Measurements from ENCODE around the gene TMEM198.

TMEM198 gene, protein sequence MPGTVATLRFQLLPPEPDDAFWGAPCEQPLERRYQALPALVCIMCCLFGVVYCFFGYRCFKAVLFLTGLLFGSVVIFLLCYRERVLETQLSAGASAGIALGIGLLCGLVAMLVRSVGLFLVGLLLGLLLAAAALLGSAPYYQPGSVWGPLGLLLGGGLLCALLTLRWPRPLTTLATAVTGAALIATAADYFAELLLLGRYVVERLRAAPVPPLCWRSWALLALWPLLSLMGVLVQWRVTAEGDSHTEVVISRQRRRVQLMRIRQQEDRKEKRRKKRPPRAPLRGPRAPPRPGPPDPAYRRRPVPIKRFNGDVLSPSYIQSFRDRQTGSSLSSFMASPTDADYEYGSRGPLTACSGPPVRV

GRCh38 chr2:219543596-219544358 is at the start of gene TMEM198, which contains the start of gene CHPF:
TSS of gene TMEM198 (plus strand) at chr2:219544028. CDS start at chr2:219544728, 700 bp downstream.
TSS of gene CHPF (minus strand) at chr2:219543809. CDS start at chr2:219543538, 271 bp downstream.
- peak; percentile 91 for DNase-seq

GRCh38 chr2:219494952-219495530 is 48.8 kb upstream of the TMEM198 start:
- DNase-seq: no peak

DNA sequence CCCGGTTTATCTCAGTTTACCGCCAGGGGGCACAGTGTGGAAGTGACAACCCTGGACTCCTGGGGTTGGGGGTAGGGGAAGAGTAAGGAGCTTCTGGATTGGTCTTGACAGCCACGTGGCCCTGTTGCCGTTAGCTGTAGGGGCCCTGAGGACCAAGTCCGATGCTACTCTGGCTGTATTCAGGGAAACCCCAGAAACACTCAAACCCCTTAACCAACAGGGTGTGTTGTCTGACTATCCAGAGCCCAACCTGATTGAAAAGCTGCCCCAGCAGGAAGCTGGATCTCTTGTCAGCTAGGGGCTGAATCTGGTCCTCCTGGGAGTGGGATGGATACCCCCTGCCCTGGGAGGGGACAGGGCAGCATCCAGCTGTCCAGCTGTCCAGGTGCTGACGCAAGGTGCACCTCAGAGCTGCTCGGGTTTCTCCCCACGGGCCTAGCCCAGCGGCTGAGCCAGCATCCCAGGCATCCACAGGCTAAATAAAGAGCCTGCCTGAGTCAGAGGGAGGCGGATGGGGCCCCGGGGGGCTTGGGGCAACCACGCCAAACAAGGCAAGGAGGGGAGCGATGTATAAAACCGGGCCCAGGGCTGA is 48.2 kb upstream of the TMEM198 start:
- peak; percentile 49 for DNase-seq

DNA sequence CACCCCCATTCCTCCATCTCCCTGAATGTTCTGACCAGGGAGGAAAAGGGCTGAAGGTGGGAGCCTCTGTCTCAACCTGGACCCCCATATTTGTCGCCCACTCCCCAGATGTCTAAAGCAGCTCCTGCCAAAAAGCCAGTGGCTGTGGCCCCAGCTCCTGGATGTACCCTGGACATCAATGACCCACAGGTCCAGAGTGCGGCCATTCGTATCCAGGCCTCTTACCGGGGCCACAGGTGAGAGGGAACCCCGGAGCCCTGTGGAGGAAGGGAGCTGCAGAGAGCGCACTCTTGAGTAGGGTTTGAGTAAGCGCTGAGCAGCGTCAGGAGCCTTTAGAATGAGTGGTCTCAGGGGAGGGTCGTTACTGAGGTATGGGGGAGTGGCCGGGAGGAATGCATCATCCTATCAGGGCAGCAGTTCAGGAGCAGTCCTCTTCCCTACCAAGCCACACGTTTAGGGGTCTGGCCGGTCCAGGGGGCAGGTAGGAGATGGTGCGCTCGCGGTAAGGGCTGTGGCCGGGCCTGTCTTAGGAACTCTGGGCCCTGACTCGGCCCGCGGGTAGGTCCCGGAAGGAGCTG is 47.5 kb upstream of the TMEM198 start:
- DNase-seq: no peak

DNA sequence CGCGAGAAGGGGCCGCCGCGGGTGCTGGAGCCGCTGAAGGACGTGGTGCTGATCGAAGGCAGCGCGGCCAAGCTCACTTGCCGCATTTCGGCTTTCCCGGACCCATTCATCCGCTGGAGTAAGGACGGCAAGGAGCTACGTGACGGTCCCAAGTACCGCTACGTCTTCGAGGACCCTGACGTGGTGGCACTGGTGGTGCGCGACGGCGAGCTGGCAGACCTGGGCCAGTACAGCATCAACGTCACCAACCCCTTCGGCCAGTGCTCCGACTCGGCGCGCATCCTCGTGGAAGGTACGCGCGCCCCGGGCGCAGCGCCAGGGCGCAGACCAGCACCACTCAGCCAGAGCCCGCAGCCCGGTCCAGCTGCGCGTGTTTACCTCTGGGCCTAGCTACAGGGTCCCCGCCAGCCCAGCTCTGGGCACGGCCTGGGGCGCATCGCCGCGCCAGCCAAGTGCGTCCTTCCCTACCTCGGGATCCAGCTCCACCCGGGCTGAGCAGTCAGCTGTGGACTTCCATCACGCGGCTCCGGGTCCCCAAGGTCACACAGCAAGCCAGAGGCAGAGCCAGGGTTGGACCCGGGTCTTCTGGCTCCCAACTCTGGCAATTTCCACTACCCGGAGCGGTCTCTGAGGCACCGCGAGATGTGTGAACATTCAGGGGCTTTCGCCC is 46.9 kb upstream of the TMEM198 start:
- no peak for DNase-seq

- no peak for DNase-seq
Measured at GRCh38 chr2:219497495-219498279, 46.1 kb upstream of the TMEM198 start.

DNA sequence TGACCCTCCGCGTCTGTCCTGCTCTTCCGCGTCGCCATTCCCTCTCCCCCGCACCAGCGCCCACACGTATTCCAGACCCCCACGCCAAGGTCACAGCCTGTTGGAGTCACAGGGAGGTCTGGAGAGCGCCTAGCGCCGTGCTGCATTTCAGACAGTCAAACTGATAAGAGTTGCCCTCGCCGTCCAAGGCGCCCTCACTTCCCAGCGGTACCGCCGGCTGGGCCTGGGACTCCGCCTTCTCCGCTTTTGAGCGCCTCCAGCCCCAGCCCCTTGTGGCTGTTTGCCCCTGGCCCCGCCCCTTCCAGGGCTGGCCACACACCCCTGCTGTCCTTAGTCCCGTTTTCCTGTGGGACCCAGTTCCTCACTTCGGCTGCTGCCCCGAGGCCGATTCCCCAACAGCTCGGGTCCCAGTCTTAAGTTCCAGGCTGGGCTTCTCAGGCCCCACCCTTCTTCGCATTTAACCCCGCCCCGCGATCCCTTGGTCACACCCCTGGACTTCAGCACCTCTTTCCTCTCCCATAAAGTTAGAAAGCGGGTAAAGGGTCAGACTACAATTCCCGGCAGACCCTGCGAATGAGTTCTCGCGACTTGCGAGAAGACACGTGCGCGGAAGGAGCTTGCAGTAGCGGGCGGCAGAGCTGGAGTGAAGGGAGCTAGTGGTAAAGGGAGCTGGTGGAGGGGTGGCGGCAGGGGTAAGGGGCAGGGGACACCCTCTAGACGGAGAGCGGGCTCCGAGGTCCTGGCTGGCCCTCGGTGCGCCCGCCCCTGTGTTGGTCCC is 45.4 kb upstream of the TMEM198 start, which contains the start of gene GMPPA:
GMPPA (plus strand) TSS at position 612 of the 778 bp plus-strand sequence. CDS start 1,085 bp downstream, outside the sequence.
- peak; percentile 92 for DNase-seq

- no peak for DNase-seq
Measured at GRCh38 chr2:219499058-219499307, 44.8 kb upstream of the TMEM198 start.

- no peak for DNase-seq
Measured at GRCh38 chr2:219499555-219499954, 44.3 kb upstream of the TMEM198 start.

DNA sequence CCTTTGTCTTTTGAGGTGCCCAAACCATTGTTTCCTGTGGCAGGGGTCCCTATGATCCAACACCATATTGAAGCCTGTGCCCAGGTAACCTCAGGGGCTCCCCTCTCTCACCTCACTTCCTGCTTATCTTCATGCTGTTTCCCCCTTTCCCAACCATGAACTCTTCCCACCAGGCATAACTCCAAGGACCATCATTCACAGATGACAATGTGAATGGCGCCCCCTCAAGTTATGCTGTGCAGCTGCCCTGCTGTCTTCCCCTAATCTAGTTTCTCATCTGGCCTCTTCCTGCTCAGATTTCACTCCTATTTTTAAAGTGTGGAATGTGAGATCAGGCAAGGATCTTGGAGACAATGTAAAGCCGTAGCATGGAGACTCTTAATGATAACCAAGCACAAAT is 43.7 kb upstream of the TMEM198 start:
- DNase-seq: no peak

- DNase-seq: no peak
Measured at GRCh38 chr2:219501849-219502248, 42.0 kb upstream of the TMEM198 start.

DNA sequence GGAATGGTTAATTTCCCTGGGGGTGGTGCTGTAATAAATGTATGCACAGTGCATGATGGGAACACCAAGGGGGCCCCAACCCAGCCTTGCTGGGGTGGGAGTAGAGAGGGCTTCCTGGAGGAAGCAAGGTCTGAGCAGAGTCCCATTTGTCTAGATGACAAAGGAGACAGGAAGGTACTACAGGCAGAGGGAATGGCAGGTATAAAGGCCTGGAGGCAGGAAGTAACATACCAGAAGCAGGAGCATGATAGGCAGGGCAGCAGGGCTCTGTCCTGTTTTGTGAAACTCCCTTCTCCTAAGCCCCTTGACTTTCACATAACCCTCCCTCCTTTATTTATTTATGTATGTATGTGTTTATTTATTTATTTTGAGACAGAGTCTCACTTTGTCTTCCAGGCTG is 41.2 kb upstream of the TMEM198 start:
- no peak for DNase-seq

GRCh38 chr2:219505585-219505984 is 38.2 kb upstream of the TMEM198 start:
- DNase-seq: no peak

DNA sequence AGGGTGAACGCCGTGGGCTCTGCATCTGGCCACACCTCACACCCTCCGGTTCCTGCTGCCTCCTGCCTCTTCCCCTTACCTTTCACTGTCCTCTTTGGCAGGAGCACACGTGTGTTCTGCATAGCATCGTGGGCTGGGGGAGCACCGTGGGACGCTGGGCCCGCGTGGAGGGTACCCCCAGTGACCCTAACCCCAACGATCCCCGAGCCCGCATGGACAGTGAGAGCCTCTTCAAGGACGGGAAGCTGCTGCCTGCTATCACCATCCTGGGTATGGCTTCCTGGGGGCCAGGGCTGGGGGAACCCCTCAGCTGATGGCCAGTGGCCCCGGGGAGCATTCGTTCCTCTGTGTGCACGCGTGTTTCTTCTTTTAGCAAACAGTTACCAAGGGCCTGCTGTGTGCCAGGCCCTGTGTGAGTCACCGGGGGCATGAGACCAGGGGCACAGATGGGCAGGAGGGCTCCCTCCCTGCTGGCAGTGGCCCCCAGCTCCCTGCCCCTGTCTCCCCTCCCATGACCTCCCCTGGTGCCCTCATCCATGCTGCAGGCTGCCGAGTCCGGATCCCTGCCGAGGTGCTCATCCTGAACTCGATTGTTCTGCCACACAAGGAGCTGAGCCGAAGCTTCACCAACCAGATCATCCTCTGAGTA is 37.6 kb upstream of the TMEM198 start:
- DNase-seq: no peak

DNA sequence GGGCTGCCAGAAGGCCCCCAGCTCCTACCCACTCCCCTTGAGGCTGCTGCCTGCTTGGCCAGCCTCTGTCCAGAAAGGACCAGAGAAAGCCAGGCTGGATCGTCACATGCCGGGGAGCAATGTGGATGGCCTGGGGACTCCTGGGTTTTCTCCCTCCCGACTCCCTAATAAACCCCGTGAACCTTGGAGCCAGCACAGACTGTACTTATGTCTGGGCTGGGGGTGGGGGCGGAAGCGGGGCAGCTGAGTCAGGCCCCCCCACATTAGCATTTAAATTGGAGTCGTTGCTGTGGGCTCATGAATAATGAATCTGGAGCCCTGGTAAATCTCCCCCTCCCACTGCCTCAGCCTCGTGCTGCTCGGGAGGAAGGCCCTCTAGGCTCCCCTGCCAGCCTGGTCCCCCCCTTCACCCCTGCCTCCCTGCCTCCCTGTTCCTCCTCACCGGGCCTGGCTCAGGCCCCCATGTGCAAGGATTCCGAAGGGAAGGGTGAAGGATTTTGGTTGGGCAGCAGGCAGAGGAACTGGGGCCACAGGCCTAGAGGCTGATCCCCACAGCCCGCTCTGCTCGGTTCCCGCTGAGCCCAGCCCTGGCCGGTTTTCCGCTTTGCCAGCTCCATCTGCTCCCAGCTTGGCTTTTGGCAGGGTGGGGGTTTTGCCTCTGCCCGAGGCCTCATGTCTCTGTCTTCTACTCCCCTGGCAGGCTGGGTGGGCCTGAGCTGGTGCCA is 36.9 kb upstream of the TMEM198 start:
- DNase-seq: no peak

GRCh38 chr2:219507581-219508443 is 36.0 kb upstream of the TMEM198 start:
- no peak for DNase-seq

DNA sequence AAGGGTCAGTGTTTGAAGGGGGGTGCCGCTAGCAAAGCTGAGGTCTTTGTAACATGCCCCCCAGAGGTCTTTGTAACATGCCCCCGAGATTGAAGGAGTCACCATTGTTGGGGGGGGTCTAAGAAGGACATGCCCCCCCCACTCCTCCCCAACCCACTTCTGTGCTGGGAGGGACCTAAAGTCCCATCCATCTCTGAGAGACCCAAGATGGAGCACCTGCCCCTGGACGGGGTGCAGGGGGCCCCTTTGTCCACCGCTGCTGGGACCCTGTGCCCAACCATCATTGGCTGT is 35.4 kb upstream of the TMEM198 start:
- DNase-seq: no peak

DNA sequence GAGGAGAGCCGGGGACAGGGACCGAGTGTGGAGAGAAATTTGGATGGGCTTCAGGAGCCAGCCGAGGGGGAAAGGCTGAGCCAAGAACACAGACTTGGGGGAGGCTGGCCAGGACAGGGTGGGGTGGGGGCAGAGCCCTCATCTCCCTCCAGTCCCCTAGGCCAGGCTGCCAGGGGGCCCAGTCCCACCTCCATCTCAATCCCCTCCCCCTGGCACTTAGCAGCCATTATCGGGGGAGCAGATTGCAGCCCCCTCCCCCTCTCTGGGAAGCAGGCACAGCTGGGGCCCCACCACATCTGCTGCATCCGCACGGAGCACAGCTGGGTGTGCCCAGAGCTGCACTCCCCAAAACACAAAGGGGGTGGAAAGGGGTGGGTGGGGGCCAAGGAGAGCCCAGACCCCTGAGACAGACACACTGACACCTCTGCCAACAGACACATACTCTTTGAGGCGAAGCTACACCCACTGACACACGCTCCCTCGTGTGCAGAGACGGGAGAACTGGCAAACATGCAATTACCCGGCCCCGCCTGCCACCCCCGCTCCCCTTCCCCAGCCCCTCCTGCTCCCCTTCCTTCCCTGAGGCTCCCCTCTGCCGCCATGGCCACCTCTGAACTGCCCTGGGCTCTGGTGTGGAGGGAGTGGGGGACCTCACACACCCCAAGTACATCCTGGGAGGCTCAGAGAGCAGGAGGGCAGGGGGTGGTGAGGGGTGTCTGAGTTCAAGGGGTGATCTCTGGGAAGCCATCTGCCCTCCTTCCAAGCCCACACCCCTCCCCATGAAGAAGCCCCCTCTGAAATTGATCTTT is 34.7 kb upstream of the TMEM198 start:
- no peak for DNase-seq
